HG03060 (cell line): ENCODE measurements around the gene MAGEE2.
"Not testable (repeated sequence)": the region's sequence is repeated elsewhere in the genome, so short reads cannot be mapped to it uniquely, and the experiment has no call there.

Experiments used
- ATAC-seq: cut with Tn5 transposase; IDR thresholded peaks from one replicate; pipeline ENCODE4 v1.9.1; 2021; ENCODE audit warnings: low read depth, moderate number of reproducible peaks; ENCODE audit not compliant: unreplicated experiment

The MAGEE2 gene

GRCh38 chrX:75784680-75785491 is at the start of gene MAGEE2:
TSS of gene MAGEE2 (minus strand) at chrX:75785254. CDS start at chrX:75785051, 203 bp downstream.
- ATAC-seq, result no peak

- ATAC-seq, result no peak
These were observed 1.2 kb upstream of the MAGEE2 start for GRCh38 chrX:75786290-75786689.

- ATAC-seq, result no peak
These were observed 3.4 kb downstream of the MAGEE2 start for GRCh38 chrX:75781611-75782010.

GRCh38 chrX:75768063-75768462 is 17.0 kb downstream of the MAGEE2 start:
- ATAC-seq, result not testable (repeated sequence)

- ATAC-seq, result no peak
These were observed 36.6 kb downstream of the MAGEE2 start for GRCh38 chrX:75748431-75748830.

GRCh38 chrX:75746891-75747639 is 38.0 kb downstream of the MAGEE2 start:
- no peak for ATAC-seq
